Measurements from ENCODE around the gene NBR1.

DNA sequence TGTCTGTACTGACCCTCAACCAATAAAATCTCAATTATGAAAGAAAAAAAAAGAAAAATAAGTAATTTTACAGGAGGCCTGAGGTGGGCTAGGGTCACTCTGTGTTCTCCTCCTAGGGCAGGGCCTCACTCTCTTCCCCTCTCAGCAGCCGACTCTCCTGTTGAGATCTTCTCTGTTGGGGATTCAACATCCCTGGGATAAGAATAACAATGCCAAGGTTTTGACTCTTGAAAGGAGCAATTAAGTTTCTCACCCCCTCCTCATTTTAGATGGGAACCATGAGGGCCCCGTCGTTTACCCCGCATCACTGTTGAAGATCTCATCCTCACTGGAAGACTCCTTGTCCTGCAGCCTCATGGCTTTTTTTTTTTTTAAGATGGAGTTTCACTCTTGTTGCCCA, 24.4 kb upstream of the NBR1 start:
- no peak for TF ChIP-seq POLR2A (IDR thresholded peaks at IDR 0.05; ENCODE audit: low read length)
- no peak for TF ChIP-seq GATA1 (IDR thresholded peaks at IDR 0.05; ENCODE audit: low read depth, low read length)

Data from erythroblast (primary cell).